ENCODE data around the gene ILF2.

- TF ChIP-seq POLR2A (IDR thresholded peaks at IDR 0.05; ENCODE audit: low read depth, low read length) (no peak), POLR2AphosphoS5 (IDR thresholded peaks at IDR 0.05; ENCODE audit: low read depth, low read length) (no peak), TAF1 (IDR thresholded peaks at IDR 0.05; ENCODE audit: borderline replicate concordance, low read depth, low read length) (no peak)
These were observed 57.4 kb downstream of the ILF2 start for GRCh38 chr1:153613406-153613805.

All from GM12892 (cell line).